Activated CD8-positive, alpha-beta memory T cell treated with anti-CD3 and anti-CD28 coated beads for 24 hours (primary cell): ENCODE measurements around the gene NUP210L.
"Not testable (repeated sequence)": the region's sequence is repeated elsewhere in the genome, so short reads cannot be mapped to it uniquely, and the experiment has no call there.

ENCODE experiments used
- DNase-seq: peaks from one replicate; pipeline ENCODE4 v3.0.0-alpha.2; 2020

Gene NUP210L

GRCh38 chr1:154094411-154094810, 60.5 kb downstream of the NUP210L start:
- no peak for DNase-seq

GRCh38 chr1:154093699-154094098, 61.2 kb downstream of the NUP210L start:
- DNase-seq, result no peak

- DNase-seq, result no peak
Measured at GRCh38 chr1:154091706-154092105, 63.2 kb downstream of the NUP210L start.

GRCh38 chr1:154087574-154087973, 67.3 kb downstream of the NUP210L start:
- DNase-seq, result no peak

- DNase-seq, result not testable (repeated sequence)
Measured at GRCh38 chr1:154083057-154083456, 71.8 kb downstream of the NUP210L start.

- DNase-seq, result no peak
Measured at GRCh38 chr1:154081386-154082126, 73.3 kb downstream of the NUP210L start.

GRCh38 chr1:154076413-154076812, 78.5 kb downstream of the NUP210L start:
- DNase-seq, result no peak

- DNase-seq, result no peak
Measured at GRCh38 chr1:154075746-154076145, 79.1 kb downstream of the NUP210L start.

- no peak for DNase-seq
Measured at GRCh38 chr1:154062309-154062708, 92.6 kb downstream of the NUP210L start.

GRCh38 chr1:154047436-154047835, 107.4 kb downstream of the NUP210L start:
- DNase-seq, result not testable (repeated sequence)

- DNase-seq, result not testable (repeated sequence)
Measured at GRCh38 chr1:154033697-154034096, 121.2 kb downstream of the NUP210L start.

GRCh38 chr1:154019940-154020339, 134.9 kb downstream of the NUP210L start:
- no peak for DNase-seq

GRCh38 chr1:154019269-154019668, 135.6 kb downstream of the NUP210L start:
- no peak for DNase-seq

GRCh38 chr1:154014154-154014907, 140.5 kb downstream of the NUP210L start:
- no peak for DNase-seq

- not testable (repeated sequence) for DNase-seq
Measured at GRCh38 chr1:154012543-154012942, 142.3 kb downstream of the NUP210L start.

GRCh38 chr1:154012129-154012528, 142.7 kb downstream of the NUP210L start:
- no peak for DNase-seq

GRCh38 chr1:154006136-154006535, 148.7 kb downstream of the NUP210L start:
- no peak for DNase-seq

GRCh38 chr1:154000420-154000819, 154.5 kb downstream of the NUP210L start:
- DNase-seq, result no peak

GRCh38 chr1:153996882-153997281, 158.0 kb downstream of the NUP210L start:
- DNase-seq, result not testable (repeated sequence)

- DNase-seq, result no peak
Measured at GRCh38 chr1:153995640-153996039, 159.2 kb downstream of the NUP210L start.

GRCh38 chr1:153995202-153995601, 159.7 kb downstream of the NUP210L start:
- DNase-seq, result no peak

GRCh38 chr1:153991806-153992205, 163.1 kb downstream of the NUP210L start:
- DNase-seq, result no peak

GRCh38 chr1:153991151-153991630, 163.7 kb downstream of the NUP210L start:
- no peak for DNase-seq
